MM.1S (cell line): ENCODE data around the gene SZT2.

Source experiments
- DNase-seq: peaks from one replicate; pipeline ENCODE4 v3.0.0-alpha.2; 2015
- H2AFZ ChIP-seq: fragments of 300-600 bp; sonication (generic); 2 replicates; pipeline ENCODE4 v1.6.0; 2016; ENCODE audit warnings: antibody characterized with exemption, low read length
- H3F3A ChIP-seq: fragments of 300-600 bp; sonication (generic); 2 replicates; pipeline ENCODE4 v1.6.1; 2016; ENCODE audit warnings: mild to moderate bottlenecking, antibody characterized with exemption, low read length, moderate library complexity, mixed read lengths; ENCODE audit not compliant: insufficient read depth
- H3K27ac ChIP-seq: fragments of 300-600 bp; sonication (generic); 2 replicates; pipeline ENCODE4 v1.5.1; 2016; ENCODE audit warnings: mild to moderate bottlenecking, low read length
- H3K27me3 ChIP-seq: fragments of 300-600 bp; sonication (generic); replicated peaks from 2 replicates; pipeline ENCODE4 v1.6.0; 2016; ENCODE audit warnings: low read length; ENCODE audit not compliant: insufficient read depth
- H3K36me3 ChIP-seq: fragments of 300-600 bp; sonication (generic); replicated peaks from 2 replicates; pipeline ENCODE4 v1.6.1; 2016; ENCODE audit warnings: mild to moderate bottlenecking, low read length, mixed read lengths; ENCODE audit not compliant: insufficient read depth
- H3K4me1 ChIP-seq: fragments of 300-600 bp; sonication (generic); 2 replicates; pipeline ENCODE4 v1.6.1; 2016; ENCODE audit warnings: low read length, mixed read lengths
- H3K4me2 ChIP-seq: fragments of 300-600 bp; sonication (generic); 2 replicates; pipeline ENCODE4 v1.6.0; 2016; ENCODE audit warnings: low read depth, low read length
- H3K4me3 ChIP-seq: fragments of 300-600 bp; sonication (generic); 2 replicates; pipeline ENCODE4 v1.5.1; 2016; ENCODE audit warnings: low read length, mixed read lengths
- H3K79me2 ChIP-seq: fragments of 300-600 bp; sonication (generic); 2 replicates; pipeline ENCODE4 v1.6.1; 2016; ENCODE audit warnings: mixed run types, low read length, mixed read lengths
- H3K9ac ChIP-seq: fragments of 300-600 bp; sonication (generic); 2 replicates; pipeline ENCODE4 v1.6.1; 2016; ENCODE audit warnings: low read length, mixed read lengths
- H3K9me2 ChIP-seq: fragments of 300-600 bp; sonication (generic); replicated peaks from 2 replicates; pipeline ENCODE4 v1.6.1; 2016; ENCODE audit warnings: mild to moderate bottlenecking, low read length, mixed read lengths; ENCODE audit not compliant: insufficient read depth
- H3K9me3 ChIP-seq: fragments of 300-600 bp; sonication (generic); replicated peaks from 2 replicates; pipeline ENCODE4 v1.6.1; 2016; ENCODE audit warnings: mild to moderate bottlenecking, low read length, mixed read lengths; ENCODE audit not compliant: insufficient read depth
- H4K20me1 ChIP-seq: fragments of 300-600 bp; sonication (generic); 2 replicates; pipeline ENCODE4 v1.6.1; 2016; ENCODE audit warnings: mild to moderate bottlenecking, low read length, moderate library complexity, mixed read lengths; ENCODE audit not compliant: insufficient read depth
- CTCF ChIP-seq: fragments of 300-600 bp; sonication (generic); IDR thresholded peaks from 2 replicates; pipeline ENCODE4 v1.5.1; 2016; ENCODE audit warnings: antibody characterized with exemption, low read length, mixed read lengths
- EZH2 ChIP-seq: fragments of 300-600 bp; sonication (generic); optimal IDR thresholded peaks from 2 replicates; pipeline ENCODE3; 2017; ENCODE audit warnings: low read depth, mild to moderate bottlenecking, antibody characterized with exemption, low read length, mixed read lengths
- EZH2phosphoT487 ChIP-seq: fragments of 300-600 bp; sonication (generic); IDR thresholded peaks from 2 replicates; pipeline ENCODE4 v1.6.1; 2018; ENCODE audit warnings: antibody characterized with exemption, low read length

SZT2 gene

DNA sequence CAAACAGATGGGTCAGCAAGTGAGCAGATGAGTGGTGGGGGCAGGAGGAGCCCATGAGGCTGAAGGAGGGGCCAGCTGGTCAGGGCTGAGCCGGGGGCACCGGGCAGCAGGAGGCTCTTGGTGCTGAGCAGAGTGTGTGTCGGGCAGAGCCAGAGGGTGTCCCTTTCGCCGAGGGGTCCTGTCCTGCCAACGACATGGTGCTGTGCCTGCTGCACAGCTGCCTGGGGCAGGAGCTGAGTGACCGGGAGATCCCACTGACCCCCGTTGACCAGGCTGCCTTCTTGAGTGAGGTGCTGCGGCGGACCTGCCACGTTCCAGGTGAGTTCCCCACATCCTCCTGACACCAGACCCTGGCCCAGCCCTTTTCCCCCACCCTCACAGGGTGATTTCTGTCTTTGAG is 36.5 kb downstream of the SZT2 start:
- DNase-seq, result no peak
- Histone ChIP-seq H3K4me1 (no peaks in the 10 kb centered on the region), H3K27ac (no peak overlapping the region), H3K79me2 (no peaks in the 10 kb centered on the region), H3K4me2 (no peak overlapping the region), H2AFZ (no peak overlapping the region), H3K9me3 (no peaks in the 10 kb centered on the region), H4K20me1 (no peaks in the 10 kb centered on the region), H3F3A (no peaks in the 10 kb centered on the region), H3K4me3 (no peak overlapping the region), H3K9ac (no peak overlapping the region), H3K36me3 (no peaks in the 10 kb centered on the region; the same call in 1 of the 2 replicates), H3K9me2 (no peaks in the 10 kb centered on the region), H3K27me3 (no peaks in the 10 kb centered on the region)
- TF ChIP-seq CTCF (no peak), EZH2 (no peak), EZH2phosphoT487 (no peak)

DNA sequence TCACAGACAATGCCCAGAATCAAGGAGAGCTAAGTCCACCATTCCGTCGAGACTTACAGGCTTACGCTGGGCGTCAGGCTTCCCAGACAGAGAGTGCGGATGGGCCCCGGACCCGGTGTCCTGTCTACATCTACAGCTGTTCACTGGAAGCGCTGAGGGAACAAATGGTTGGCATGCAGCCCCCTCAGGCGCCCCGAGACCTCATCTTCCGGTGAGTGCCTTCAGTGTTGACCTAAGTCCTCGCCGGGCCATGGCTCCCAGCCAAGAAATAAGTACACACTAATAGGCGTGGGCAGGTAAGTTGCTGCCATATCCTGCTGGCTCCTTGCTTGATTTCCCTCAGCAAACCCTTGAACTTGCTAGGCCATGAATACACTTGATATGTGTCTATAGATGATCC is 37.8 kb downstream of the SZT2 start:
- H3K9me3 ChIP-seq, result no peaks in the 10 kb centered on the region
- no peaks in the 10 kb centered on the region for H3F3A ChIP-seq
- H3K4me1 ChIP-seq, result no peaks in the 10 kb centered on the region
- no peaks in the 10 kb centered on the region for H4K20me1 ChIP-seq
- no peaks in the 10 kb centered on the region for H3K27me3 ChIP-seq
- H3K9me2 ChIP-seq, result no peaks in the 10 kb centered on the region
- no peaks in the 10 kb centered on the region for H3K79me2 ChIP-seq
- H3K4me2 ChIP-seq, result no peak overlapping the region
- H3K27ac ChIP-seq, result no peak overlapping the region
- no peak overlapping the region for H3K9ac ChIP-seq
- TF ChIP-seq EZH2, result no peak
- no peak for TF ChIP-seq EZH2phosphoT487
- TF ChIP-seq CTCF, result no peak
- no peaks in the 10 kb centered on the region; the same call in 1 of the 2 replicates for H3K36me3 ChIP-seq
- DNase-seq, result no peak
- no peak overlapping the region for H3K4me3 ChIP-seq
- no peak overlapping the region for H2AFZ ChIP-seq

DNA sequence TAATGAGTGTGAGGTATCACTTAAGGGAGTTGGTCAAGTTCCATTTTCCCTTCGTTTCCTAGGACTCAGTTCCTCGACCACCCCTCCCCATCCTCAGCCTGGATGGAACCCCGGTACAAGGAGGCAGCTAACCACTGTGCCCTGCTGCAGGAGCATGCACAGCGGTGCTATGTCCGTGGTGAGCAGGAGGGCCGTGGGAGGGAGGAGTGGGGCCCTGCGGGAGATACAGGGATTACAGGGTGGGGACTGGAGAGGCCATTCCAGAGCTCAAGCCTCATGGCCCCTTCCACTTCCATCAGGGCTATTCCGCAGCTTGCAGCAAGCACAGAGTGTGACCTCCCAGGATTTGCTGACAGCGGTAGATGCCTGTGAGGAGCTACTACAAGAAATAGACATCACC is 38.2 kb downstream of the SZT2 start:
- TF ChIP-seq CTCF (no peak), EZH2phosphoT487 (no peak), EZH2 (no peak)
- no peak for DNase-seq
- H3K79me2 ChIP-seq, result no peaks in the 10 kb centered on the region
- H3K9ac ChIP-seq, result no peak overlapping the region
- H3K9me2 ChIP-seq, result no peaks in the 10 kb centered on the region
- no peak overlapping the region for H3K4me3 ChIP-seq
- H3K27me3 ChIP-seq, result no peaks in the 10 kb centered on the region
- no peaks in the 10 kb centered on the region; the same call in 1 of the 2 replicates for H3K36me3 ChIP-seq
- no peaks in the 10 kb centered on the region for H3F3A ChIP-seq
- H4K20me1 ChIP-seq, result no peaks in the 10 kb centered on the region
- no peak overlapping the region for H2AFZ ChIP-seq
- H3K4me2 ChIP-seq, result no peak overlapping the region
- no peak overlapping the region for H3K27ac ChIP-seq
- H3K4me1 ChIP-seq, result no peaks in the 10 kb centered on the region
- H3K9me3 ChIP-seq, result no peaks in the 10 kb centered on the region
